ENCODE data around the gene HS3ST2.

HS3ST2 gene

DNA sequence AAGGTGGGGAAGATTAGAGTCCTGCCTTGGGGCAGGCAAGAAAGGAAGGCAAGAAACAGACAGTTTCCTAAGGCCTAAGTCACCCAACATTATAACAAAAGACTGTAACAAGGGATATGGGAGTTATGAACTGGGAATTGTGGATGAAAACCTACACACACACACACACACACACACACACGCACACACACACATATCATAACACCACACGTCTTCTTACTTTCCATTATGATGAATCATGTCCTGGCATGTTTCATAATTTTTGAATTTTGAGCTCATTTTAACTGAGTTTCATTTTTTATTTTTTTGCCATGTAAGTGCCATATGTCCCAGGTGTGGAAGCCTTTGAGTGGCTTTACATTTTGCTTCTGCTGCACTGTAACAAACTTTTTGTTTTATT, 29.9 kb downstream of the HS3ST2 start:
- TF ChIP-seq ZNF488 (tag by site-specific recombination; IDR thresholded peaks at IDR 0.05) (no peak), RBAK (tag by site-specific recombination; IDR thresholded peaks at IDR 0.05) (no peak), ZNF133 (tag by site-specific recombination; IDR thresholded peaks at IDR 0.05) (no peak), PRDM4 (tag by site-specific recombination; IDR thresholded peaks at IDR 0.05) (no peak), KLF1 (tag by site-specific recombination; IDR thresholded peaks at IDR 0.05) (no peak), KLF16 (tag by site-specific recombination; IDR thresholded peaks at IDR 0.05) (no peak), ZNF501 (tag by site-specific recombination; IDR thresholded peaks at IDR 0.05) (no peak), ZNF585B (tag by site-specific recombination; IDR thresholded peaks at IDR 0.05) (no peak), ZBTB11 (tag by site-specific recombination; conservative IDR thresholded peaks at IDR 0.05; ENCODE audit: low read depth) (no peak), ZSCAN30 (tag by site-specific recombination; IDR thresholded peaks at IDR 0.05) (no peak), ZFHX2 (tag by site-specific recombination; conservative IDR thresholded peaks at IDR 0.05) (no peak)
- TF ChIP-seq, protein P1, sequence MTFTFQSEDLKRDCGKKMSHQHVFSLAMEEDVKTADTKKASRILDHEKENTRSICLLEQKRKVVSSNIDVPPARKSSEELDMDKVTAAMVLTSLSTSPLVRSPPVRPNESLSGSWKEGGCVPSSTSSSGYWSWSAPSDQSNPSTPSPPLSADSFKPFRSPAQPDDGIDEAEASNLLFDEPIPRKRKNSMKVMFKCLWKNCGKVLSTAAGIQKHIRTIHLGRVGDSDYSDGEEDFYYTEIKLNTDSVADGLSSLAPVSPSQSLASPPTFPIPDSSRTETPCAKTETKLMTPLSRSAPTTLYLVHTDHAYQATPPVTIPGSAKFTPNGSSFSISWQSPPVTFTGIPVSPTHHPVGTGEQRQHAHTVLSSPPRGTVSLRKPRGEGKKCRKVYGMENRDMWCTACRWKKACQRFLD (tag by site-specific recombination; IDR thresholded peaks at IDR 0.05) = no peak
- Histone ChIP-seq H3K9me3 (ENCODE audit: control insufficient read depth, insufficient read depth, low read depth, low read length) (no peaks in the 10 kb centered on the region), H3K27ac (ENCODE audit: extremely low read depth, low read depth, low read length) (no peak overlapping the region), H3K36me3 (ENCODE audit: control insufficient read depth in 2 of 2, insufficient read depth in 1 of 2, low read length in 2 of 2) (no peaks in the 10 kb centered on the region), H3K4me3 (ENCODE audit: low read depth, low read length) (no peak overlapping the region), H3K4me1 (ENCODE audit: control insufficient read depth, insufficient read depth, low read length) (no peaks in the 10 kb centered on the region)
- POLR2A ChIA-PET = no interaction called here
- CTCF ChIA-PET = no interaction called here

DNA sequence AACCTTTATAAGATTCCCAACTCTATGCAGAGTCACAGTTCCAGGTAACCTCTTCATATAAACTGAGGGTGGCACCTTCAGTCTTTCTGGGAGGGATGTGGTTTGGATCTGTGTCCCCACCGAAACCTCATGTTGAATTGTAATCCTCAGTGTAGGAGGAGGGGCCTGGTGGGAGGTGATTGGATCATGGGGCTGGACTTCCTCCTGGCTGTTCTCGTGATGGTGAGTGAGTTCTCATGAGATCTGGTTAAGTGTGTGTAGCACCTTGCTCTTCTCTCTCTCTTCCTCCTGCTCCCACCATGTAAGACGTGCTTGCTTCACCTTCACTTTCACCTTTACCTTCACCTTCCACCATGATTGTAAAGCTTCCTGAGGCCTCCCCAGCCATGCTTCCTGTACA, 30.5 kb downstream of the HS3ST2 start:
- TF ChIP-seq ZNF521 (tag by site-specific recombination; IDR thresholded peaks at IDR 0.05) (no peak), ZNF140 (tag by site-specific recombination; IDR thresholded peaks at IDR 0.05) (no peak), ZNF202 (tag by site-specific recombination; IDR thresholded peaks at IDR 0.05; ENCODE audit: borderline replicate concordance) (no peak), HOXA7 (CRISPR knock-in tag; IDR thresholded peaks at IDR 0.05; ENCODE audit: borderline replicate concordance) (no peak), ZNF530 (tag by site-specific recombination; IDR thresholded peaks at IDR 0.05; ENCODE audit: low read depth) (no peak), ZNF776 (tag by site-specific recombination; IDR thresholded peaks at IDR 0.05; ENCODE audit: borderline replicate concordance) (no peak), ZXDB (tag by site-specific recombination; IDR thresholded peaks at IDR 0.05) (no peak), ZNF692 (tag by site-specific recombination; IDR thresholded peaks at IDR 0.05) (no peak), ZNF658 (tag by site-specific recombination; IDR thresholded peaks at IDR 0.05) (no peak), IKZF3 (tag by site-specific recombination; IDR thresholded peaks at IDR 0.05) (no peak), PATZ1 (tag by site-specific recombination; IDR thresholded peaks at IDR 0.05) (no peak), GFI1B (tag by site-specific recombination; IDR thresholded peaks at IDR 0.05) (no peak), ZNF48 (tag by site-specific recombination; IDR thresholded peaks at IDR 0.05) (no peak), ZNF146 (tag by site-specific recombination; IDR thresholded peaks at IDR 0.05) (no peak)
- Histone ChIP-seq H3K36me3 (ENCODE audit: control insufficient read depth in 2 of 2, insufficient read depth in 1 of 2, low read length in 2 of 2) (no peaks in the 10 kb centered on the region), H3K4me3 (ENCODE audit: low read depth, low read length) (no peak overlapping the region), H3K4me1 (ENCODE audit: control insufficient read depth, insufficient read depth, low read length) (no peaks in the 10 kb centered on the region), H3K9me3 (ENCODE audit: control insufficient read depth, insufficient read depth, low read depth, low read length) (no peaks in the 10 kb centered on the region), H3K27ac (ENCODE audit: extremely low read depth, low read depth, low read length) (no peak overlapping the region)
- ChIA-PET POLR2A (no interaction called here), CTCF (no interaction called here)
